PC-3 (cell line): ENCODE results near the gene WNK1.

Experiments used
- EZH2 ChIP-seq: fragments of 300-600 bp; sonication (generic); IDR thresholded peaks from one replicate; pipeline ENCODE4 v1.6.1; 2017; ENCODE audit warnings: antibody characterized with exemption, mild to moderate bottlenecking, low read length; ENCODE audit not compliant: unreplicated experiment
- EZH2phosphoT487 ChIP-seq: fragments of 300-600 bp; sonication (generic); IDR thresholded peaks from 2 replicates; pipeline ENCODE4 v1.6.1; 2018; ENCODE audit warnings: mild to moderate bottlenecking, antibody characterized with exemption, low read length, borderline replicate concordance
- TF ChIP-seq, protein P1 (sequence below): fragments of 300-600 bp; sonication (generic); conservative IDR thresholded peaks from 2 replicates; pipeline ENCODE4 v1.5.1; 2017; ENCODE audit warnings: antibody characterized with exemption, low read depth, mild to moderate bottlenecking, low read length

DNA sequence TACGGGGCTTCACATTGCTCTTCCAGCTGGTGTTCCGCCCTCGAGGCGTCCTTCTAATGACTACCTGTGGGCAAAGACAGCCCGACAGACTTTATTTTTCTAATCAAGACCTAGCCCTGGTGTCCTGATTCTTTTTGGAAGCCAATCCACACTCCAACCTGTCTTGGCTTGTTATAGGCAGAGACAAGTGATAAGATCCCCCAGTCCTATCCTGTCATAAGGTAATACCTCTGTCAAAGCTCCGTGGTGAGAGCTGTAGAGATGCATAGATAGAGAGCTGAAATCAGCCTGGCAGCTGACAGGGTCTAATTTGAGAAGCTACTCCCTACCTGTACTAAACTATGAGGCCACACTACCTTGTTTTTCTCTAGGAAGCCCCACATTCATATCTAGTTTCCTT is 11.5 kb upstream of the WNK1 start:
- TF ChIP-seq, protein P1, sequence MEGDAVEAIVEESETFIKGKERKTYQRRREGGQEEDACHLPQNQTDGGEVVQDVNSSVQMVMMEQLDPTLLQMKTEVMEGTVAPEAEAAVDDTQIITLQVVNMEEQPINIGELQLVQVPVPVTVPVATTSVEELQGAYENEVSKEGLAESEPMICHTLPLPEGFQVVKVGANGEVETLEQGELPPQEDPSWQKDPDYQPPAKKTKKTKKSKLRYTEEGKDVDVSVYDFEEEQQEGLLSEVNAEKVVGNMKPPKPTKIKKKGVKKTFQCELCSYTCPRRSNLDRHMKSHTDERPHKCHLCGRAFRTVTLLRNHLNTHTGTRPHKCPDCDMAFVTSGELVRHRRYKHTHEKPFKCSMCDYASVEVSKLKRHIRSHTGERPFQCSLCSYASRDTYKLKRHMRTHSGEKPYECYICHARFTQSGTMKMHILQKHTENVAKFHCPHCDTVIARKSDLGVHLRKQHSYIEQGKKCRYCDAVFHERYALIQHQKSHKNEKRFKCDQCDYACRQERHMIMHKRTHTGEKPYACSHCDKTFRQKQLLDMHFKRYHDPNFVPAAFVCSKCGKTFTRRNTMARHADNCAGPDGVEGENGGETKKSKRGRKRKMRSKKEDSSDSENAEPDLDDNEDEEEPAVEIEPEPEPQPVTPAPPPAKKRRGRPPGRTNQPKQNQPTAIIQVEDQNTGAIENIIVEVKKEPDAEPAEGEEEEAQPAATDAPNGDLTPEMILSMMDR, result no peak
- no peak for TF ChIP-seq EZH2
- no peak for TF ChIP-seq EZH2phosphoT487
